Activated naive CD4-positive, alpha-beta T cell treated with anti-CD3 and anti-CD28 coated beads, Interleukin-2, amount 50 U/mL, for 16 hours (primary cell): ENCODE measurements around the gene DPP3.
A peak's percentile ranks its signal among the peaks of the same experiment; 100 is the strongest.
"Not testable (repeated sequence)": the region's sequence is repeated elsewhere in the genome, so short reads cannot be mapped to it uniquely, and the experiment has no call there.

ENCODE experiments used
- DNase-seq: peaks from one replicate; pipeline ENCODE4 v3.0.0-alpha.2; 2020

DPP3 gene, protein sequence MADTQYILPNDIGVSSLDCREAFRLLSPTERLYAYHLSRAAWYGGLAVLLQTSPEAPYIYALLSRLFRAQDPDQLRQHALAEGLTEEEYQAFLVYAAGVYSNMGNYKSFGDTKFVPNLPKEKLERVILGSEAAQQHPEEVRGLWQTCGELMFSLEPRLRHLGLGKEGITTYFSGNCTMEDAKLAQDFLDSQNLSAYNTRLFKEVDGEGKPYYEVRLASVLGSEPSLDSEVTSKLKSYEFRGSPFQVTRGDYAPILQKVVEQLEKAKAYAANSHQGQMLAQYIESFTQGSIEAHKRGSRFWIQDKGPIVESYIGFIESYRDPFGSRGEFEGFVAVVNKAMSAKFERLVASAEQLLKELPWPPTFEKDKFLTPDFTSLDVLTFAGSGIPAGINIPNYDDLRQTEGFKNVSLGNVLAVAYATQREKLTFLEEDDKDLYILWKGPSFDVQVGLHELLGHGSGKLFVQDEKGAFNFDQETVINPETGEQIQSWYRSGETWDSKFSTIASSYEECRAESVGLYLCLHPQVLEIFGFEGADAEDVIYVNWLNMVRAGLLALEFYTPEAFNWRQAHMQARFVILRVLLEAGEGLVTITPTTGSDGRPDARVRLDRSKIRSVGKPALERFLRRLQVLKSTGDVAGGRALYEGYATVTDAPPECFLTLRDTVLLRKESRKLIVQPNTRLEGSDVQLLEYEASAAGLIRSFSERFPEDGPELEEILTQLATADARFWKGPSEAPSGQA

DNA sequence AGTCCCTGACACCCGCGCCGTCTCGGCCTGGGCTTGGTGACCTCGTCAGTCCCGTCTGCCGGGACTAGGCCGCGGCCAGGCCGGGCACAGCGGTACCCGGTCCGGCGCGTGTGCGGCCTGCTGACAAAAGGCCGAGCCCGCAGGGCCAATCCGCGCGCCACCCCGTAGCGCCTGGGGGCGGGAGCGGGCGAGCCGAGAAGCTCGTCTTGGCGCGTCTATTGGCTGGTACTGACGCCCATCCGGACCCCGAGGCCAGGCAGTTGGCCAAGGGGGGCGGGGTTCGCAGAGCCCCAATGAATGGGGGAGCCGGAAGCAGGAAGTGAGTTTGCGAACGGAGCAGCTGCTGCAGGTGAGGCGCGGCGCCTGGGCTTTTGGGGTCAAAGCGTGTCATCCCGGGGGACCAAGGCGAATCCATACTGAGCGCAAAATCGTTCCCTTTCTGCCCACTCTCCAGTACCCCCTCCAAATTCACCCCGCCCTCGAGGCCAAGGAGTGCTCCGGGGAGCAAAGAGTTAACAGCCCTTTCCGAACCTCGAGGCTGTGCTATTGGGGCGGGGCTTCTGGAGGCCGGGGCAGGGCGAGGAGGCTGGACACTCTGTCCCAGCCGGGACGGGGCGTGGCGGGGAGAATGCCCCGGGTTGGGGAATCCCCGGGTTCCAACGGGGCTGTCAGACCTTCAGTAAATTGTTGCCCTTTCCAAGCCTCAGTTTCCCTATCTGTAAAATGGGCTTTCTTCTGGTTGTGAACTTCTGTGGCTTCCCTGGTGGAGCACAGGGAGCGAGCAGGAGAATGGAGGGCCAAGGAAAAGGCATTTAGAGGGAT is at the start of gene DPP3:
DPP3 (plus strand) TSS at position 318 of the 822 bp plus-strand sequence. CDS start 1,767 bp downstream, outside the sequence.
- DNase-seq, result peak; percentile 97

DNA sequence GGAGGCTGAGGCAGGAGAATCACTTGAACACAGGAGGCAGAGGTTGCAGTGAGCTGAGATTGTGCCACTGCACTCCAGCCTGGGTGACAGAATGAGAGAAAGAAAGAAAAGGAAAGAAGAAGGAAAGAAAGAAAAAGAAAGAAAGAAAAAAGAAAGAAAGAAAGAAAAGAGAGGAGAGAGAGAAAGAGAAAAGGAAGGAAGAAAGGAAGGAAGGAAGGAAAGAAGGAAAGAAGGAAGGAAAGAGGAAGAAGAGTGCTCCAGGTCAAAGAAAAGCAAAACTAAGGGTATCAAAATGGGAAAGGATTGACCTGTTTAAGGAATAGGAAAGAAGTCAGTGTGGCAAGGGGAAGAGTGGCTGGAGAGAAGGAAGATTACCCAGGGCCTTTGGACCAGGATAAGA is 48.9 kb upstream of the DPP3 start:
- not testable (repeated sequence) for DNase-seq

DNA sequence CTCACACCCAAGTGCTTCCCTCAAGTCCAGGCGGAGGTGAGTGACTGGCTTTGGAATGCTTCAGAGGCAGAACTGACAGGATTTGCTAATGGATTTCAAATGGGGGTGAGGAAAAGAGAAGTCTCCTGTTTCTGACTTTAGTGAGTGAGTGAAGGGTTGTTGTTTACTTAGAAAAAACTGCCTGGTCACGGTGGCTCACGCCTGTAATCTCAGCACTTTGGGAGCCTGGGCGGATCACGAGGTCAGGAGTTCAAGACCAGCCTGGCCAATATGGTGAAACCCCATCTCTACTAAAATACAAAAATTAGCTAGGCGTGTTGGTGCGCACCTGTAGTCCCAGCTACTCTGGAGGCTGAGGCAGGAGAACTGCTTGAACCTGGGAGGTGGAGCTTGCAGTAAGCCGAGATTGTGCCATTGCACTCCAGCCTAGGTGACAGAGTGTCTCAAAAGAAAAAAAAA is 48.3 kb upstream of the DPP3 start:
- DNase-seq, result not testable (repeated sequence)

DNA sequence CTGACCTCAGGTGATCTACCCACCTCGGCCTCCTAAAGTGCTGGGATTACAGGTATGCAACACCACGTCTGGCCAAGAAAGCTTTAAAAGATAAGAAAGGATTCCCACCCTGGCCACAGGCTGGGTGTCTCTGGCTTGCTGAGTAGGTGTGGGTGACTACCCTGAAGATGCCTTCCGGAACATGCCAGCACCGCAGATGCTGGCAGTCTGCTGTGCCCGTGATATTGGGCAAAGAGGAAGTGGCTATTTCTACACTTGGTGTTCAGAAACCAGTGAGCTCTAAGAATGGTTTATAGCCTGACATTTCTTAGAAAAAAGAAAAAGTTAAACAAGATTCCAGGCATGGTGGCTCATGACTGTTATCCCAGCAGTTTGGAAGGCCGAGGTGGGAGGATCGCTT is 47.6 kb upstream of the DPP3 start:
- DNase-seq, result no peak

DNA sequence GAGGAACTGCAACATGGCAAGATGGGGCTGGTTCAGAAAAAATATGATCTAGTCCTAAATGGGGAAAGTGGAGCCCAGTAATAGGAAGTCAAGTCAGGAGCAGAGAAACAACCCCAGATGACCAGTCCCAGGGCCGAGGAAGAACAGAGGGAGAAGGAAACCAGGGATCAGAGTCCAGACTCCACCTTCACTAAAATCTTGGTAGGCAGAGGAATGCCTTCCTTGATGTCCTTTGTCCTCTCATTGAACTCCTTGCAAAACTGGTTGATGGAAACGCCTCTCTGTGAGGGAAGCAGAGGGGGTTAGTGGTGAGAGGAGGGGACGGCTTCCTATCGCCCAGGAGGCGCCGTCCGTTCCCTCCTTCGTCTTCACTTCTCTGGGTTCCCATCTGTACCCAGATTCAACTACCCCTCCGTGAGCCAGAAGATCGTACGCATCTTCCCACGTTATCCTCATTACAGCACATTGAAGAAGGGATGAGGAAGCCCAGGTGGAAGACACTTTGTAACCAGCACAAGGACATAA is 42.2 kb upstream of the DPP3 start:
- no peak for DNase-seq

DNA sequence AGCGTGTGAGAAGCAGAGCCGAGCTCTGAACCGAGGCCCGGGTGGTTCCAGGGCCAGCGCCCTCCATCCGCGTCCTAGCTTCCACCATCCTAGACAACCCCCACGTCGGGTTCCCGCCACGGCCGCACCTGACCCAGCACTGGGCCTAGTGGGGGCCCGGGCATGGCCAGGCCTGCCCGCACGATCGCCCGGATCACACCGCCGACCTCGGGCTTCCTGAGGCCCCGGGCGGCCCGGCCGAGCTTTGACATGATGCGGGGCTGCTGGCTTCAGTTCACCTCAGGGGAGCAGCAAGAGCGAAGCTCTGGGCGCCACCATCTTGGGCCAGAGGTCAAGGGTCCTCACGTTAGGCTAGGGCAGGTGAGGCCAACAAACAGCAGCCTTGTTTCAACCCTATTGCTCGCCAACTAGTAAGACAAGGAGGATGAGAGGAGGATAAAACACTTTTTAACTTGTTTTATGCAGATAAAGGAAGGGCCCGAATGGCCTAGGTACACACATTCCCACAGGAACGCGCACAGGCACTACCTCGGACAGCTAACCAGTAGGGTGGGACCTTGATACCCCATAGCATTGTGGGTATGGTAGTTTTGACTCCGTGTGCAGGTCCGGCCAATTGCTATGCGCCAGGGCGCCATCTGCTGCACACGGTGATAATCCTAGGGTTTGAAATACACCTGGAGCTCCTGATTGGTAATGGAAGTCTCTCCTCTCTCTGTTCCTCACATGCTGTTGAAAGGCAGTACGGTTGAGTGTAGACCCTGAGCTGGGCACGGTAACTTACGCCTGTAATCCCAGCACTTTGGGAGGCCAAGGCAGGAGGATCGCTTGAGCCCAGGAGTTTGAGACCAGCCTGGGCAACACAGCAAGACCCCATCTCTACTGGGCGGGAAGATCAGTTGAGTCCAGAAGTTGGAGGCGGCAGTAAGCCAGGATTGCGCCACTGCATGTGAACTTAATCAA is 41.4 kb upstream of the DPP3 start, which contains the start of gene MRPL11:
MRPL11 (minus strand) TSS at position 345 of the 963 bp plus-strand sequence; CDS start at position 251, 94 bp downstream.
- DNase-seq, result peak; percentile 92

DNA sequence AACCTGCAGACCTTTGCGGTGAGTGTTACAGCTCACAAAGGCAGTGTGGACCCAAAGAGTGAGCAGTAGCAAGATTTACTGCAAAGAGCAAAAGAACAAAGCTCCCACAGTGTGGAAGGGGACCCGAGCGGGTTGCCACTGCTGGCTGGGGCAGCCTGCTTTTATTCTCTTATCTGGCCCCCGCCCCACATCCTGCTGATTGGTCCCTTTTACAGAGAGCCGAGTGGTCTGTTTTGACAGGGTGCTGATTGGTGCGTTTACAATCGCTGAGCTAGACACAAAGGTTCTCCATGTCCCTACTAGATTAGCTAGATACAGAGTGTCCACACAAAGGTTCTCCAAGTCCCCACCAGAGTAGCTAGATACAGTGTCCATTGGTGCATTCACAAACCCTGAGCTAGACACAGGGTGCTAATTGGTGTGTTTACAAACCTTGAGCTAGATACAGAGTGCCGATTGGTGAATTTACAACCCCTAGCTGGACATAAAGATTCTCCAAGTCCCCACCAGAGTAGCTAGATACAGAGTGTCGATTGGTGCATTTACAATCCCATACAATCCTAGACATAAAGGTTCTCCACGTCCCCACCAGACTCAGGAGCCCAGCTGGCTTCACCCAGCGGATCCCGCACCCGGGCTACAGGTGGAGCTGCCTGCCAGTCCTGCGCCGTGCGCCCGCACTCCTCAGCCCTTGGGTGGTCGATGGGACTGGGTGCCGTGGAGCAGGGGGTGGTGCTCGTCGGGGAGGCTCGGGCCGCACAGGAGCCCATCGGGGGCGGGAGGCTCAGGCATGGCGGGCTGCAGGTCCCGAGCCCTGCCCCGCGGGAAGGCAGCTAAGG is 39.9 kb upstream of the DPP3 start:
- DNase-seq, result not testable (repeated sequence)

DNA sequence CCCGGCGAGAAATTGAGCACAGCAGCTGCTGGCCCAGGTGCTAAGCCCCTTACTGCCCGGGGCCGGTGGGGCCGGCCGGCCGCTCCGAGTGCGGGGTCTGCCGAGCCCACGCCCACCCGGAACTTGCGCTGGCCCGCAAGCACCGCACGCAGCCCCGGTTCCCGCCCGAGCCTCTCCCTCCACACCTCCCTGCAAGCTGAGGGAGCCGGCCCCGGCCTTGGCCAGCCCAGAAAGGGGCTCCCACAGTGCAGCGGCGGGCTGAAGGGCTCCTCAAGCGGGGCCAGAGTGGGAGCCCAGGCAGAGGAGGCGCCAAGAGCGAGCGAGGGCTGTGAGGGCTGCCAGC is 39.3 kb upstream of the DPP3 start:
- not testable (repeated sequence) for DNase-seq

DNA sequence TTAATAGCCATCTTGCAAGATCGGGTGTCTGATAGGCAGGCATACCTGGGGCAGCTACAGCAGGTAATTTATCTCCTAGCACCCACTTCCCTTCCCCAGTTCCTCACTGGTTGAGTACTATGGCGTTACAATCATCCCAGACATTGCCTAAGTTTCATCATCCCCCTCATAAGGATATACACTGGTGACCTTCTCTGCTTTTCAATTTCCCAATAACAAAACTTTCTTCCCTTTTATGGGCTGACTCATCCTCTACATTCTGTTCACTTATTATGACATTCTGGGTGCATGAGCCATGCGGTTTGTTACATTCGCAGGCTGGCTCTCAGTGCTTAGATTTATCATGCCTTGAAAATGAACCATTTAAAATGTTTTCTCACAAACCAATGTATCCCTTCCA is 36.6 kb upstream of the DPP3 start:
- DNase-seq, result no peak

DNA sequence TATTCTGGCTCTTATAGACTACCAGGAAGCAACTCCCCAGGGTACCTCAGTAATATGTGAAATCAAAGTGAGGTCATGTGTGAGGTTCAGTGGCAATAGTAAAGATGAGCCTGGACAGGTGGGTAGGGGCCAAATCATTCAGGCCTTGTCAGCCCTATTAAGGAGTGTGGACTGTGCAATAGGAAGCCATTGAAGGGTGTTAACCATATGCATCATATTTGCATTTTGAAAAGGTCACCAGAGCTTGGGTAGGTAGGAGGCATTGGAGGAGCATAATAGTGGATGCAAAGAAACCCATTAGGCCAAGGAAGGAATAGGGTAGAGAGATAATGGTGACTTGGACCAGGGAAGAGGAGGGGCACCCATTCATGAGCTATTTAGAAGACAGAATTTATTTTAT is 33.2 kb upstream of the DPP3 start:
- no peak for DNase-seq

DNA sequence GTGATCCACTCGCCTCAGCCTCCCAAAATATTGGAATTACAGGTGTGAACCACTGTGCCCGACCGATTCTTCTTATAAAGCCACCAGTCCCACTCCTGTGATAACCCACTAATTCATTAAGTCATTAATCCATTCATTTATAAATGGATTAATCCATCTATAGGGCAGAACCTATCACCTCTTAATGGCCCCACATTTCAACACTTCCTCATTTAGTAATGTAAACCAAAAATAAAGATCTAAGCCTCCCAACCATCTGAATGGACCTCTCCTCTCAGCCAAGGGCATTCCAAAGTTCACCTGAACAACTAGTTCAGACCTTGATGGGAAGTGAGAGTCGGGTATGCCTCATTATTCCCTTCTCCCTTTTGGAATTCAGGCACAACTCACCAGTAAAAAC is 31.7 kb upstream of the DPP3 start:
- DNase-seq, result no peak

DNA sequence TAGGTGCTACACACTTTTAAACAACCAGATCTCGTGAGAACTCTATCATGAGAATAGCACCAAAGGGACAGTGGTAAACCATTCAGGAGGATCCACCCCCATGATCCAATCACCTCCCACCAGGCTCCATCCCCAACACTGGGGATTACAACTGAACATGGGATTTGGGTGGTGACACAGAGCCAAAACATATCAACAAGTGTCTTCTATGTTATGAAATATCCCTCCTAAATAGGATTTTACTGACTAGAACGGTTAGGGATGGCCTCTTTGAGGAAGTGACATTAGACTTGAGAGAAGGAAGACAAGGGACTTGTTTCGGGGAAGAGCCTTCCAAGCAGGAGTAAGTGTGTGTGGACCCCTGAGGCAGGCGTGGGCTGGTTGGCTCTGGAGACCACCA is 29.7 kb upstream of the DPP3 start:
- DNase-seq, result no peak

DNA sequence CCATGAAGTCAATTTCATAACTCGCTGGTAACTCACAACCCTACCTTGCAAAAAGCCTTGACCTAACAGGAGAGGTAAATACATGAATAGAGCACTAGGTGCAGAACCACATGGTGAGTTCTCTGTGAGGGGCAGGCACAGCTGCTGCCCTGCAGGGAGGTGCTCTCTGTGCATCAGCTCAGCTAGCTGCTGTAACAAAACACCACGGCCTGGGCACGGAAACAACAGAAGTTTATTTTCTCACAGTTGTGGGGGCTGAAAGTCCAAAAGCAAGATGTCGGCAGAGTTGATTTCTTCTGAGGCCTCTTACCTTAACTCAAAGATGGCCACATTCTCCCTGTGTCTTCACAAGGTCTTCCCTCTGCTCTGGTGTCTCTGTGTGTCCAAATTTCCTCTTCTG is 28.6 kb upstream of the DPP3 start:
- no peak for DNase-seq

DNA sequence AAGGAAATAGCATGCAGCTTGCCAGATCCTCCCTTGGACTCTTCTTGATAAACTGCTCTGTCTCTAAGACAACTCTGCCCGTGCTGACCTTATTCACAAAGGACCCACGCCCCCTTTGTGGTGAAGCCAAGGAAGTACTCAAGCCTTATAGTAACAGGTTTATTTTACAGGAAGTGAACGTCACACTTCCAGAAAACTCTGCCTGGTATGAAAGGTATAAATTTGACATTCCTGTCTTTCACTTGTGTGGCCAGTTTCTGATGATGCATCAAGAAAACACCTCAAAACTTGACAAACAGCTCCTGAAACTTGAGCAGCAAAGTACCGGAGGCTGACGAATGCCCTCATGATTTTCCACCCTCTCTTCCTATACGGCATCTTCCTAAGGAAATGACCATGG is 26.0 kb upstream of the DPP3 start:
- DNase-seq, result no peak

DNA sequence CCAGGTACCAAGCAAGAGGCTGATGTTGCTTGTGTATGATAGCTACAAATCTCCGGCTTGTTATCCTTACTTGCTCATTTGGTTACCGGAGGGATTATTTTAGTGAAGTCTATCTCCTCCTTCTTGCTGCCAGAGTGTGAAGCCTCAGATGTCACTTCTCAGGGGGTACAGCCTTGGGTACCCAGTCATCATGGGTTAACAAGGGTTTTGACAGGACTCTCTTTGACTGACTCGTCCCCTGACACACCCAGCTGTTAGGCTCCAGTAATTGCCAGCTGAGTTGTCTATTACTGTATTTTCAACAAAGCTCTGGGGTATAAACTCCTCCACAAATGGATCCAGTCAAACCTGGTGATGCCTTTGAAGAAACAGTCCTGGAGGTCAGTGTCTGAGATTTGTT is 25.4 kb upstream of the DPP3 start:
- DNase-seq, result no peak

DNA sequence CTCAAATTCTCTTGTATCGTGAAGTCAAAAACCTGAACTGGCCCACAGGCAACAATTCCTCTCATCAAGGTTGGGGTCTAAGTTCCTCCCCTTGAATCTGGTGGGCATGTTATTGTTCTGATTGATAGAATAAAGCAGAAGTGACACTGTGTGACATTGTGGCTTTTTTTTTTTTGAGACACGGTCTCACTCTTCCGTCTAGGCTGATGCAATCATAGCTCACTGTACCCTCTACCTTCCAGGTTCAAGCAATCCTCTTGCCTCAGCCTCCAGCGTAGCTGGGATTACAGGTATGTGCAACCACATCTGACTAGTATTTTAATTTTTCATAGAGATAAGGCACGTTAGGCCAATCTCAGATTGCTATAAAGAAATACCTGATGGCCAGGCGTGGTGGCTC is 22.4 kb upstream of the DPP3 start:
- DNase-seq, result no peak

DNA sequence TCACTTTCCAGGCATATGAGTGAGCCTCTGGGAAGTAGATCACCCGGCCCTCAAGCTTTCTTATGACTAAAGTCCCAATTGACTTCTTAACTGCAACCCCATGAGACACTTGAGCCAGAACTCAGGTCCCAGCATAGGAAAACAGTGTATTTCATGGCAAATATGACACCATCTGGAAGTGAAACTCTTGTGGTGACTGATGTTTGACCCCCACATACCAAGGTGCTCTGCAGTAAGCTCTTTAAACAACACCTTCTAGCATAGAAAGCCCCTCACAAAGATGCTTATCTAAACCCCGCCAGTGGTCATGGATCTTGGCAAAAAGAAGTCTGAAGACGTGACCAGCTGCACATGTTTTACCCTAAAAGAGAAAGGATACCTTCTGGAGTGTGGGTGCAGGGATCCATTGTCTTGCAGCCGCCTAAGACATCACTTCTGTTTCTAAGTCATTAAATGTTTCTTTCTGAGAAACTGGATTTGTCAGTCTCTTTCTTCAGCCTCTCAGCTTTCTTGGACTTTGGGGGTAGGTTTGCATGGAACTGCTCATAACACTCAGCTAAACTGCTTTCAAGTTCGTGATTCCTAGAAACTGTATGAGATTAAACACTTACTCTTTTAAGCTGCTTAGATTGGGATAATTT is 21.0 kb upstream of the DPP3 start:
- DNase-seq, result no peak

DNA sequence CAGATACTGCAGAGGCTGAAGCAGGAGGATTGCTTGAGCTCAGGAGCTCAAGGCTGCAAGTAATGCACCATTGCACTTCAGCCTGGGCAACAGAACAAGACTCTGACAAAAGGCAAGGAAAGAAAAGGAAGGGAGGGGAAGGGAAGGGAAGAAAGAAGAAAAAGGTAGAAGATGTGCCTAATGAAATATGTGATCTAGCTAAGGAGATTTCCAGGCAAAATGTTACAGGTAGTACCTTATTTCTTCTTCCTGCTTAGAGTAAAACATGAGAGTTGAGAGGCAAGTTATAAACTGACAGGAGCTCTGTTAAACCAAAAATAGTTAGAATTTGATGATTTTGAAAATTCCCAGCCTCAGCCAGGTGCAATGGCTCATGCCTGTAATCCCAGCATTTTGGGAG is 18.2 kb upstream of the DPP3 start:
- no peak for DNase-seq

DNA sequence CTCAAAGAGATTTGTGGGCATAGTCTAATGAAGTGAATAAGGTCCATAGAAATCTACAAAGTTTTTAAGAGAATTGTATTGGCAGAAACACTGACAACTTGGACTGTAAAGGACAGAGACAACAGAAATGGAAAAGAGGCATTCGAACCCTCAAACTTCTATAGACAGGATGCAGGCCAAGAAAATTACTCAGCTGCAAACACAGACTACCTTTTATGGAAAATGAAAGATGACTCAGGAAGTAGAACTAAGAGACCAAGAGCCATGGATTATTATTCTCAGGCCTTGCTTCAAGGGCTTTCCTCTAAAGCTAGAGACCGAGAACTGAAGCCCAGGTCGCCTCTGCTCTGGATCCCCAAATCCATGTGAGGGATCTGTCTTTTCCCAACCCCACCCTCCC is 17.3 kb upstream of the DPP3 start:
- DNase-seq, result no peak

DNA sequence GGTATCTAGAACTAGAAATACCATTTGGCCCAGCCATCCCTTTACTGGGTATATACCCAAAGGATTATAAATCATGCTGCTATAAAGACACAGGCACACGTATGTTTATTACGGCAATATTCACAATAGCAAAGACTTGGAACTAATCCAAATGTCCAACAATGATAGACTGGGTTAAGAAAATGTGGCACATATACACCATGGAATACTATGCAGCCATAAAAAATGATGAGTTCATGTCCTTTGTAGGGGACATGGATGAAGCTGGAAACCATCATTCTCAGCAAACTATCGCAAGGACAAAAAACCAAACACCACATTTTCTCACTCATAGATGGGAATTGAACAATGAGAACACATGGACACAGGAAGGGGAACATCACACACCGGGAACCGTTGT is 16.1 kb upstream of the DPP3 start:
- DNase-seq, result not testable (repeated sequence)
